GM21825 (cell line): ENCODE data around the gene VEZF1.
A peak's percentile ranks its signal among the peaks of the same experiment; 100 is the strongest.

Experiments
- ATAC-seq: cut with Tn5 transposase; IDR thresholded peaks from one replicate; pipeline ENCODE4 v1.9.1; 2021; ENCODE audit warnings: mild to moderate bottlenecking, moderate library complexity; ENCODE audit not compliant: unreplicated experiment

VEZF1 gene, protein sequence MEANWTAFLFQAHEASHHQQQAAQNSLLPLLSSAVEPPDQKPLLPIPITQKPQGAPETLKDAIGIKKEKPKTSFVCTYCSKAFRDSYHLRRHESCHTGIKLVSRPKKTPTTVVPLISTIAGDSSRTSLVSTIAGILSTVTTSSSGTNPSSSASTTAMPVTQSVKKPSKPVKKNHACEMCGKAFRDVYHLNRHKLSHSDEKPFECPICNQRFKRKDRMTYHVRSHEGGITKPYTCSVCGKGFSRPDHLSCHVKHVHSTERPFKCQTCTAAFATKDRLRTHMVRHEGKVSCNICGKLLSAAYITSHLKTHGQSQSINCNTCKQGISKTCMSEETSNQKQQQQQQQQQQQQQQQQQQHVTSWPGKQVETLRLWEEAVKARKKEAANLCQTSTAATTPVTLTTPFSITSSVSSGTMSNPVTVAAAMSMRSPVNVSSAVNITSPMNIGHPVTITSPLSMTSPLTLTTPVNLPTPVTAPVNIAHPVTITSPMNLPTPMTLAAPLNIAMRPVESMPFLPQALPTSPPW

DNA sequence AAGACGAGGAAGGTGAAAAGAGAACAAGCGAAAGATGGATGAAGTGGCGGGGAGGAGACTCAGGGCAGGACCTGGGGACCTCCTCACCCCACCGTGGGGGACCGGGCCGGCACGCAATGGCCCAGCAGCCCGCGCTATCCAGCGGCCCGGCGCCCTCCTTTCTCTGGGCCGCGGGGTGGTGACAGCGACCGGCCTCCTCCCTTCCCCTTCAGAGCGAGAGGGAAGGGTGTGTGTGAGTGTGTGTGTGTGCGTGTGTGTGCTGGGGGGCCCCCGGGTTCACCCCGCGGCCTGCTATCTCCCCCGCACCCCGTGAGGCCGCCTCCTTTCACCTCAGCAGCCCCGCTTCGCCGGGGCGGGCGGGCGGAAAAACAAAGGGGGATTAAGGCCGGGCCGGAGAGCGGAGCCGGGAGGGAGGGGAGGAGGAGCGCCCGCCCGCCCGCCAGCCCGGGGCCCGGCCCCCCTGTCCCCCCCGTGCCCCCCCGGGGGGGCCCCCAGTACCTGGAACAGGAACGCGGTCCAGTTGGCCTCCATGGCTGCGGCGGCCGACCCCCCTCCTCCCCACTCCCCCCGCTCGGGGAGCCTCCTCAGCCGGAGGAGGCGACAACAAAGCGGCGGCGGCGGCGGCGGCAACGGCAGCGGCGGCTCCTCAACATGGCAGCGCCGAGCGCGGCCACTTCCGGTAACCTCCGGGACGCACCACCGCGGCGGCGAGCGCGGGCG is at the start of gene VEZF1:
Gene VEZF1 (minus strand): TSS at position 674 of the 720 bp plus-strand sequence. CDS start 143 bp downstream, at position 531.
- peak; percentile 52 for ATAC-seq

DNA sequence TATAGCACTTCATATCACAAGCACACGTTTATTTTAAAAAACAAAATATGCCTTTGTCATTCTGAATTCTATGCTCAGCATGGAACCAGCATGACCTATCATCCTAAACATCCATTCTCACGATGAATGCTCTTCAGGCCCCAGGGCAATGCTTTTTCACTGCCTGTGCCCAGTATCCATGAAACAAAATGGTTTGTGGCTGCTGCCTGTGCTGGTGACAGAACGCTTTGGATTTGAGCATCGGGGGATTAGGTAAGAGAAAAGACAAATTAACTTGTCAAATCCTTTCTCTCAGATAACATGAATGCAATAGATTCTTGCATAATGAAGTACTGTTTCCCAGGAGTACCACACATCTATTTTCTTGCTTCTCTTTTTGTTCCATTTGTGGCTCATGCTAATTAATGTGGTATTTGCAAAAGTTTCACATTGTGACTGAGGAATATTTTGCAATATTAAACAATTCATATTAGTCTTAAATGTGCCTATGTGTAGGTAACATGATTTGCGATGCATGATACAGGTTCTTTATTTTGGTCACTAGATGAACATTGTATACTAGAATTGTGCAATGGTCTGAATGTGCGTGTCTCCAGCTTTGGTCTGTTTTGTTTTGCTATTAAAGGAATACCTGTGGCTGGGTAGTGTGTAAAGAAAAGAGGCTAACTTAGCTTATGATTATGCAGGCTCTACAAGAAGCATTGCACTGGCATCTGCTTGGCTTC is 44.8 kb upstream of the VEZF1 start:
- ATAC-seq, result no peak

DNA sequence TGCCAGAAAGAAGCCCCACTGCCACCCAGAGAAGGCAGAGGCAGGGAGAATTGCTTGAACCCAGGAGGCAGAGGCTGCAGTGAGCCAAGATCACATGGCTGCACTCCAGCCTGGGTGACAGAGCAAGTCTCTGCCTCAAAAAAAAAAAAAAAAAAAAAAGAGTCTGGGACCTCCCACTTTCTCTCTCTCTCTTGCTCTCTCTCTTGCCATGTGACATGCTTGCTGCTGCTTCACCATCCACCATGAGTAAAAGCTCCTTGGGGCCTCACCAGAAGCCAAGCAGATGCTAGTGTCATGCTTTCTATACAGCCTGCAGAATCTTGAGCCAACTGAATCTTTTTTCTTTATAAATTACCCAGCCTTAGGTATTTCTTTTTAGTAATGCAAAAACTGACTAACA is 40.5 kb upstream of the VEZF1 start:
- ATAC-seq, result no peak

DNA sequence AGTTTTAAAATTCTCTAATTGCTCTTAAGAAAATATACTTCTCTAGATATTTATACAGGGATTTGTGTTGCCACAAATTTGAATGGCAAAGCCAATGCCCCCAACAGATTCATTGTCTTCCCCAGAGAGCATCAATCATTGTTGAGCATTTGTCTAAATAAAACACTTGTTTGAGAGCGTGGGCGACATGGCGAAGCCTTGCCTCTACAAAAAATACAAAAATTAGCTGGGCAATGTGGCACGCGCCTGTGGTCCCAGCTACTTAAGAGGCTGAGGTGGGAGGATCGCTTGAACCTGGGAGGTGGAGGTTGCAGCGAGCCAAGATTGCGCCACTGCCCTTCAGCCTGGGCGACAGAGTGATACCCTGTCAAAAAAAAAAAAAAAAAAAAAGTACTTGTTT is 32.3 kb upstream of the VEZF1 start:
- ATAC-seq, result no peak

DNA sequence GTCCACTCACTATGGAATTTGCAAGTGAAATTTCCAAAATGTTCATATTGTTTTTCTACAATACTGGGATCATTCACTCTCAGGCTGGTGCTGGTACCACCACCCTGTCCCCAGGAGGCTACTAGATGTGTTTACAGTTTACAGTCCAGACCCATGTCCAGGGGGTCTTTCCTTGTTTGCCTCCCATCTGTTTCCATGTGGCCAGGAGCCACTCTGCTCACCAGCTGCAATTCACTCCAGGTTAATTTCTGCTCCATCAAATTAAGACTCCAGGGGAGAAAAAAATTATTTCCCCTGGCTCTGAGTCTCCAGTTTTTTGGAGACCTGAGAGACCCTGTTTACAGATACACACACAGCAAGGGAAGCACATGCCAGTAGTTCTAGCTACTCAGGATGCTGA is 31.5 kb upstream of the VEZF1 start:
- ATAC-seq, result no peak

DNA sequence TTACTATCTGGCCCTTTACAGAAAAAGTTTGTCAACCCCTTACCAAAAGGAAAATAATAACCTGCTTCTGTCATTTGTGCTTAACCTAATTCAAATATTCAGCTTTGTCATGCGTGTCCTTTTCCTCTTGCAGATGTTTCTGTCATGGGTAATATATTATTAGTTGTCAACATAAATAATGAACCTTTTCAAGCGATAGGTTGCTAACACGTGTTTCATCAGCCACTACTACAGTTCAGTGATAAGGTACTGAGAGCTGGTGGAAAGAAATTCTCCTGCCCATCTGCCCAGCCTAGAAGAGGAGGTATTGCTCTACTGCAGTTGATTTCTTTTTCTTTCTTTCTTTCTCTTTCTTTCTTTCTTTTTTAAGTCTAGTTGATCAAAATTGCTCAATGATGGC is 31.0 kb upstream of the VEZF1 start:
- no peak for ATAC-seq

DNA sequence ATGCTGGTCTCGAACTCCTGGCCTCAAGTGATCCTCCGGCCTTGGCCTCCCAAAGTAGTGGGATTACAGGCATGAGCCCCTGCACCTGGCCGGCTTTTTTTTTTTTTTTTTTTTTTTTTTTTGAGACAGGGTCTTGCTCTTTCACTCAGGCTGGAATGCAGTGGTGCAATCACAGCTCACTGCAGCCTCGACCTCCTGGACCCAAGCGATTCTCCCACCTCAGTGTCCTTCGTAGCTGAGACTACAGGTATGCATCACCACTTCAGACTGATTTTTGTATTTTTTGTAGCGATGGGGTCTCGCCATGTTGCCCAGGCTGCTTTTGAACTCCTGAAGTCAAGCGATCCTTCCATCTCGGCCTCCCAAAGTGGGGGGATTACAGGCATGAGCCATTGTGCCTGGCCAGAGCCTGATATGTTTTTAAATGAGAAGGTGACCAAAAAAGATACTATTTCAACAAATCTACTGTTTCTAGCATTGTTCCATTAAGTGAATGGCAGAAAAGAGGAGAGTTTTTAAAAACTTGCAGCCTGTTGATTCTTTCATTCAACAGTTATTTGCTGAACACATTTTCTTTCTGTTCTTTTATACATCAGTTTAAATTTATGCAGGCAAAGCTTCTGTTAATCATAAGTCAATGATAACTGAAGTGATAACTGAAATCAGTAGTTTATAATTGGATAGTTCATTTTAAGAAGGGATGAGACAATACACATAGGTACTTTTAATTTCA is 22.2 kb upstream of the VEZF1 start:
- no peak for ATAC-seq

DNA sequence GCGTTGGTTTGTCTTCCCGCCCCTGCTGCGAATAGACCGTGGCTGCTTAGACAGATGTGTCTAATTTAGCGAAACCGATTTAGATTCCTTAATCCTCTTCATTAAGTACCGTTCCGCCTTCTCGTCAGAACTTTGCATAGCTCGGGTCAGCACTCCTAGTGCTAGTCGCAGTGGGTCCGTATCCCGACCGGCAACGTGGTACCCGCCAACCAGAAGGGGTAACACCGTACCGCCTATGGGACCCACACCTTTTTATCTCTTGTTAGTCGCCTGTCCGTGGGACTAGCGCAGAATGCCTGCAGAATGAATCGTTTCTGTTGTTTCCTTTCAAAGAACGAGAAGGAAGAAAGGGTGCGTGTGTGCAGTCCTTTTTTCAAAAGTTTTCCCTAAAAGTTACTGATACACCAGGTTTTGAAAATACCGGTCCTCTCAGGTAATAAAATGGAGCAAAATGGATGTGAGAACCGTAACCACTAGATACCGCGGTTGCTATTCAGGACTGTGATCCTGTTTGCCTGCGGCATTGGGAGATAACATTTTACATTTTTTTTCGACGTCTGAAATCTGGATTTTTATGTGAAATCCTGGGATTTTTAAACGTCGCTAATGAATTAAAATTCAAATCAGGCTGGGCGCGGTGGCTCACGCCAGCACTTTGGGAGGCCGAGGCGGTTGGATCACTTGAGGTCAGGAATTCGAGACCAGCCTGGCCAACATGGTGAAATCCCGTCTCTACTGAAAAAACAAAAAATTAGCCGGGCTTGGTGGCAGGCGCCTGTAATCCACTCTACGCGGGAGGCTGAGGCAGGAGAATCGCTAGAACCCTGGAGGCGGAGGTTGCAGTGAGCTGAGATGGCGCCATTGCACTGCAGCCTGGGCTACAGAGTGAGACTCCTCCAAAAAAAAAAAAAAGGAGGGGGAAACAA is 20.0 kb upstream of the VEZF1 start:
- peak; percentile 20 for ATAC-seq

DNA sequence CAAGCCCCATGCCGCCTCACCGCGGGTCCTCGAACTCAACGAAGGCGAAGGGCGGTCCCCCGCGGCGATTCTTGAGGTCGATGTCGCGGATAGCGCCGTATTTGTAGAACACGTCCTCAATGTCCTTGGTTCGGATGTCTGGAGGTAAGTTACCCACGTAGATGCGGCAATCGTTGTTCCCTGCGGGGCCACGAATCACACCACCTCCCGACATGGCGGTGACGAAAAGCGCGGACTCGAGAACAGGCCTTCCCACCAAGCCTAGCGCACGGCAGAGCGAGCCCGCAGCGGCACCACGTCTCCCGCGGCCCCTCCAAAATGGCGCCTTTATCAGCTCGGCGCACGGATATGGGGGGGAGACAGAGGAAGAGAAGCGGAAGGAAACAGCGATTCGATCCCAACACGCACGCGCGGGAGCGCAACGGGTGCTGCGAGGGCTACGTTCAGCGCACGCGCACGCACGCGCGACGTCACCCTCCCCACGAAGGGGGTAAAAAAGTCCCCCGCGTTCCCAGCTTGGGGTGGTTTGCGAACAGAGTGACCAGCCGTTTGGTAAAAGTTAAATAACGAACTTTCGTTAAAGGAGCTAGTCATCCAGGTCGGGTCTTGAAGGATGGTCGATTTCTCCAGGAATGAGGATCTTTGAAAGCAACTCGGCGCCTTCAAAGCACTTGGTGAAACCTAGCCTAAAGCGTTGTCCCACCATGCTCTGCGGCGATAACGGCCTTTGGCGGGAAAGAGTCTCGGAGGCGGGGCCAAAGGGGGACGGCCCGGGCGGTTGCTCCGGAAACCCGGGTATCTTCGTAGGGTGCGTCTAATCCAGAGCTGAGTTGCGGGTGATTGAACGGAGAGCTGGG is 19.1 kb upstream of the VEZF1 start, which contains the start of gene SRSF1:
Gene SRSF1 (minus strand): TSS at position 323 of the 857 bp plus-strand sequence. CDS start 109 bp downstream, at position 214.
- ATAC-seq, result peak; percentile 86

DNA sequence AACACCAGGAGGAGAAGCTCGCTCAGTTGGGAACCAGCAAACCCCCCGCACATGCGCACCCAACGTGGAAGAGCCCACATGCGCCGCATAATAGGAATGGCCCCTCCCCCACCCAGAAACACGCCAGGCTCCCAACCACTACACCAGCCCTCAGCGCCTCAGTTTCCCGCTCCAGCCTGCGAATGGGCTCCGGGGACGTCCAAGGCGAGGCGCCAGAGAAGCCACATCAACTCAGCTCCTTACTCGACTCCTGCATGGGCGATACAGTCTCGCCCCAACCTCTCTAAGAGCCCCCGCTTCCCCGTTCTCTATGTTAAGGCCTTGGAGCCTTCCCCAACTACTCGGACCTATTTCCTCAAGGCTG is 18.5 kb upstream of the VEZF1 start:
- ATAC-seq, result peak; percentile 18

DNA sequence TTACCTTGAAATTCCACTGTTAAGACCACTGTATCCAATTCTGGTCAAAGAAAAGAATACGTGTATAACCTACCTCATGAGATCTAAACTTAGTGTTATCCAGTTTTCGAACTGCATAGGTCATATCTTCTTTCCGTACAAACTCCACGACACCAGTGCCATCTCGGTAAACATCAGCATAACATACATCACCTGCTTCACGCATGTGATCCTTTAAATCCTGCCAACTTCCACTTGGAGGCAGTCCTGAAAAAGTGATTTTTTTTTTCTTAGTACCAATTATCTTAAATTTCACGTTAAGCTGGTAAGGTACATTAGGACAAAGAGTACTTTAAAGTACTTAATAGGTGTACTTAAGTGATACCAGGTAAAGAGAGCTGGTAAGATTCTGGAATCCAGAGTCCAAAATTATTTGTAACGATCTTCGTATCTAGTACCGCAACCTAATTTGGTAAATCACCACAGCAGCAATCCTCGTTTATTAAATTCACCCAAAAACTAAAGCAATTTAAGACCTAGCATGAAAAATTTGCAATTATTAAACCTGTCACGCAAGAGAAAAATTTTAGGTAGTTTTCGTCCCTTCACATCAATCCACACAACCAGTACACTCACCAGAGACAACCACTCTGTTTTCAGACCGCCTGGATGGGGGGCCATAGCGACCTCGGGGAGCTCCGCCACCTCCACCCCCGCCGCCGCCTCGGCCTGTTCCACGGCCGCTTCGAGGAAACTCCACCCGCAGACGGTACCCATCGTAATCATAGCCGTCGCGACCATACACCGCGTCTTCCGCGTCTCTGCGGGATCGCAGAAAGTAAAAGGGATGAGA is 17.9 kb upstream of the VEZF1 start:
- ATAC-seq, result no peak

DNA sequence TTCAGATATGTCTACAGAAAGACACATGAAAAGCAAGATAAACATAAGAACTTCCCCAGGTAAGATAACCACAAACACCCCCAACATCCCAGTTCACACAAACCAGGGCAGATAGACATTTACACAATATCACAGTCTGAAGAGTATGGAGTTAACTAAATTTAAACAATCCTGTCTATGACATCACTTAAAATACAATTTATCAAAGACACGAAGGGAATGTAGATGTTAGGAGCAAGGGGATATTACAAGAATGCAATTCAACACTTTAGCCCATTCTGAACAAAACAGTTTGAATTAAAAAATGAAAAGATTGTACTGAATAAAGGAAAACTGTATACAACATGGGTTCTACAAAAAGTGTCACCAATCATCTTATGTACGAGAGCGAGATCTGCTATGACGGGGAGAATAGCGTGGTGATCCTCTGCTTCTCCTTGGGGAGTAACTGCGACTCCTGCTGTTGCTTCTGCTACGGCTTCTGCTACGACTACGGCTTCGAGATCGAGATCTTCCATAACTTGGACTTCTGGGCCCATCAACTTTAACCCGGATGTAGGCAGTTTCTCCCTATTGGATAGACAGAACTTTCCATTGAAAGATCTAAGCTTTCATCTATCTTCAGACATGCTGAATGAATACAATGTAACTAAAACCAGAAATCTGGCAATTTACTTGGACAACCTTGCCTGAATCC is 17.1 kb upstream of the VEZF1 start:
- ATAC-seq, result no peak

DNA sequence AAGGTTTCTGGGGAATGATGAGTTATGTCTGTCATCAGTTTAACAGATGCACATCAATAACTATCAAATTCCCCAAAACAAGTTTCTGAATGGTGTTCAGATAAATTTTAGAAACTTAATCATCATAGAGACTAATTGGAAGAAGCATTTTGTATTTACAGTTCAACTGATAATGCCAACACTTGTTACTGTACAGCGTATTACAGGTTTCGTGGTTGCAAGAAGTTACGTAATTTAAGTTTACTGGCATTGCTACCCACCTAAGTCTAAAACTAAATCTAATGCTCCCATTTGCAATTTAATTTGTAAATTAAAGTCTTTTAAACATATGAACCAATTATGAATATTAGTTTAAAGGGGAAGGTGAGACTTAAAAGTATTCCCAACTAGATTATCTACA is 16.0 kb upstream of the VEZF1 start:
- ATAC-seq, result no peak

DNA sequence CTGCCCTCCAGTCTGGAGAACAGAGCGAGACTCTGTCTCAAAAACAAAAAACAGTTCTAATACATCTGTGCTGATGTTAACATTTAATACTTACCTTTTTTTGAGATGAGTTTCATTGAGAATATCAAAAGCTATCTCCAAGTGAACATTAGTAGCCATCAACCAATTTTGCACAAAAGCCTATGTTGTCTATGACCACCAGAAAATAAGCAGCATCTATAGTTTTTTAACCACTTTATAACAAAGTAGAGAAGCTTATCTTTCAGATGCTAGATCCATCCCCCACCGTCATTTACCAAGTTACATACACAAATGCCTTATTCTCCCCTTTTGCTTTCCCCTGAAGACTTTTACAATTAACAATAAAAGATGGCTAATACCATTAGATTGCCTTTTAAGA is 14.9 kb upstream of the VEZF1 start:
- ATAC-seq, result no peak

DNA sequence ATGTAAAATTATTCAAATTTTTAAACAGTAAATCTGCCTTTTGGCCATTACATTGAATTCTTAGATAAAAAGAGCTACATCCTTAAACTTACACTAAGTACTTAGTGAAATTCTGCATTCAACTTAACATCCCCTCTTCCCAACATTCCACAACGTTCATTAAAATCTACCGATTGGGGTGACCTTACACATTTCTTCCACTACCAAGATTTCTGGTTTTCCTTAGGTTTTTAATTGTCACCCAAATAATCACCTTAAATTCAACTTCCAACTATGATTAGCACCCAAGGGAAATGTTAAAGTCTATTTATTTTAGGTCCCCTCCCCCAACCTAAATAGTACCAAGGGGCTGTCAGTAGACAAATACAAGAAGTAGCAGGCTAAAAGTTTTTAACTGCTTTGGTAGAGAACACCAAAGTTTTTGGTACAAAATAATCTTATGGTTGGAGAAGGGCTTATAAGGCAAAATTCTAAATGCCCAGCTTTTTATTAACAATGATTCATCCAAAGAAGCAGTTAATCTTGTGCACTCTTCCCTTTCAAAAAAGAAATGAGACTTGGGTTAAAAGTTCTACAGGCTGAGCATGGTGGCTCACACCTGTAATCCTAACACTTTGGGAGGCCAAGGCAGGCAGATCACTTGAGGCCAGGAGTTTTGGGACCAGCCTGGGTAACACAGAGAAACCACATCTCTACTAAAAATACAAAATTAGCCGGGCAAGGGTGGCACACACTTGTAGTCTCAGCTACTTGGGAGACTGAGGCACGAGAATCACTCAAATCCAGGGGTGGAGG is 14.3 kb upstream of the VEZF1 start:
- no peak for ATAC-seq

DNA sequence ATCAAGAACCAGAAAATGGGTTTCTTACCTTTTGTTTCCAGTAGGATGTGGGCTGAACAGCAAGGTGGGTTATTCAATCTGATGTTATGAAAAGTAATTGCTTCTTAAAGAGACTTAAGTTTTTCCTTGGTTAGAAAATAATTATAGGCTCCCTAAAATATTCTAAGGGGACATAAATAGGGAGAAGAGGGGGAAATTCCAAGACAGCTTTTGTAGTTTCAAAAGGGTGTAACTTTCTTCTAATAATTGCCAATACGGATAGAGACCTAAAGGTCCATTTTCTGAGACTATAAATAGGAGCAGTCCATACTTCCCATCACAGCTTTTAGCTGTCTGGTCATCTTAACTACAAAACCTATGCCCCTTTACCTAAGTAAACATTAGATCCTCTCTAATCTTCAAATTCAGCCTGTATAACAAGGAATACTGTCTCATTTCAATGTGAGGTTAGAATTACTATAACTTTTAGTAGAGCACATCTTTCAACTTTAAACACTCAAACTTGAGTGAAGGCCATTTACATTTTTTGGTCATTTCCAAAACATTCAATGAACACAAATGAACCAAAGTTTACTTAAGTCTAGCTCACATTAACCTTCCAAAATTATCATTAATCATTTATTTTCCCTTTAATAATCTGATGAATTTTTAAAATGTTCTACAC is 13.5 kb upstream of the VEZF1 start:
- ATAC-seq, result no peak
